Panc1 (cell line): ENCODE data around the gene XYLT1.

Experiments
- CTCF ChIP-seq: fragments of 450-650 bp; IDR thresholded peaks from 2 replicates; pipeline ENCODE4 v1.5.1; 2017; ENCODE audit warnings: mild to moderate bottlenecking
- REST ChIP-seq, 2 experiments: IDR thresholded peaks; 2 replicates each; pipeline ENCODE4 v1.6.1; 2011 to 2012; ENCODE audit warnings: low read depth in 2 of 2, control low read depth in 1 of 2, low read length in 1 of 2, mild to moderate bottlenecking in 1 of 2, moderate library complexity in 1 of 2; ENCODE audit not compliant: insufficient read depth in 1 of 2
- SIN3A ChIP-seq: IDR thresholded peaks from 2 replicates; pipeline ENCODE4 v1.6.1; 2012; ENCODE audit warnings: low read depth, mild to moderate bottlenecking, low read length, moderate library complexity, borderline replicate concordance; ENCODE audit not compliant: insufficient read depth

GRCh38 chr16:17414916-17415315 is 55.8 kb downstream of the XYLT1 start:
- TF ChIP-seq CTCF (no peak), REST (IDR thresholded peaks at IDR 0.05; ENCODE audit: insufficient read depth in 1 of 2, low read depth in 2 of 2, low read length in 1 of 2) (no peak), SIN3A (no peak)
